ENCODE data around the gene TFDP2.
A peak's percentile ranks its signal among the peaks of the same experiment; 100 is the strongest.

- no peak for TF ChIP-seq POU2F2 (IDR thresholded peaks at IDR 0.05; ENCODE audit: low read depth, low read length)
- TF ChIP-seq POLR2A (IDR thresholded peaks at IDR 0.05; ENCODE audit: low read depth, low read length) = 0 out of 2 replicates have a peak, but pooled peaks have one; percentile 21
- TF ChIP-seq POLR2AphosphoS5 (IDR thresholded peaks at IDR 0.05; ENCODE audit: low read depth, low read length) = no peak
- no peak for TF ChIP-seq TAF1 (IDR thresholded peaks at IDR 0.05; ENCODE audit: low read depth, low read length)
These were observed 121.0 kb downstream of the TFDP2 start for GRCh38 chr3:142028243-142028777.

Measured in GM12891 (cell line).